Karpas-422 (cell line): ENCODE results near the gene KLHL4. TPM values are rescaled to one million over a fixed set of nuclear protein-coding genes. Genes with fewer than 3 reads are reported as not detected.
"Not testable (repeated sequence)": the region's sequence is repeated elsewhere in the genome, so short reads cannot be mapped to it uniquely, and the experiment has no call there.

ENCODE experiments used
- DNase-seq: peaks from one replicate; pipeline ENCODE4 v3.0.0-alpha.2; 2015
- H2AFZ ChIP-seq: fragments of 200-600 bp; sonication (generic); 2 replicates; pipeline ENCODE4 v1.6.1; 2014; ENCODE audit warnings: antibody characterized with exemption, low read length, mixed read lengths
- H3K27ac ChIP-seq: fragments of 200-600 bp; sonication (generic); 2 replicates; pipeline ENCODE4 v1.5.1; 2014; ENCODE audit warnings: mild to moderate bottlenecking, low read length, moderate library complexity
- H3K27me3 ChIP-seq: fragments of 200-600 bp; sonication (generic); 2 replicates; pipeline ENCODE4 v1.6.1; 2014; ENCODE audit warnings: low read length, mixed read lengths
- H3K36me3 ChIP-seq: fragments of 200-600 bp; sonication (generic); 2 replicates; pipeline ENCODE4 v1.6.1; 2014; ENCODE audit warnings: low read length, mixed read lengths; ENCODE audit not compliant: insufficient read depth
- H3K4me1 ChIP-seq: fragments of 200-600 bp; sonication (generic); 2 replicates; pipeline ENCODE4 v1.6.1; 2014; ENCODE audit warnings: mild to moderate bottlenecking, low read length, mixed read lengths
- H3K4me2 ChIP-seq: fragments of 200-600 bp; sonication (generic); 2 replicates; pipeline ENCODE4 v1.6.1; 2014; ENCODE audit warnings: low read length, low read depth, mild to moderate bottlenecking; ENCODE audit not compliant: poor library complexity, severe bottlenecking
- H3K4me3 ChIP-seq: fragments of 200-600 bp; sonication (generic); 2 replicates; pipeline ENCODE4 v1.5.1; 2014; ENCODE audit warnings: mild to moderate bottlenecking, antibody characterized with exemption, low read length, mixed read lengths
- H3K79me2 ChIP-seq: fragments of 200-600 bp; sonication (generic); 2 replicates; pipeline ENCODE4 v1.6.1; 2014; ENCODE audit warnings: mild to moderate bottlenecking, low read length, mixed read lengths
- H3K9ac ChIP-seq: fragments of 200-600 bp; sonication (generic); 2 replicates; pipeline ENCODE4 v1.6.0; 2014; ENCODE audit warnings: low read length
- H3K9me2 ChIP-seq: fragments of 200-600 bp; sonication (generic), shearing (Covaris generic); replicated peaks from 2 replicates; pipeline ENCODE4 v1.6.0; 2014; ENCODE audit warnings: mild to moderate bottlenecking, low read length, moderate library complexity; ENCODE audit not compliant: insufficient read depth
- H3K9me3 ChIP-seq: fragments of 300-700, 200-600 bp; sonication (generic); 2 replicates; pipeline ENCODE4 v1.6.1; 2014; ENCODE audit warnings: low read length, mixed read lengths
- H4K20me1 ChIP-seq: fragments of 200-600 bp; sonication (generic); 2 replicates; pipeline ENCODE4 v1.6.1; 2014; ENCODE audit warnings: mild to moderate bottlenecking, antibody characterized with exemption, low read length, low read depth; ENCODE audit not compliant: insufficient read depth
- total RNA-seq: library from RNA; depleted of rRNA; stranded (reverse); fragments of >200 nt; shearing (Covaris generic); gene quantifications from 2 replicates; pipeline ENCODE4 v1.2.3, GENCODE V29; 2014; ENCODE audit warnings: low replicate concordance; rRNA removed

The KLHL4 gene
- not detected in 2 replicates for total RNA-seq

GRCh38 chrX:87517571-87518141, at the start of gene KLHL4:
Gene KLHL4, plus strand, starts transcription at chrX:87517802. Its CDS starts 92 bp downstream, at chrX:87517894.
- Histone ChIP-seq H3K9ac (no peak within 1 kb of the TSS), H3K79me2 (no peaks in the 10 kb centered on the region), H3K4me3 (no peak within 1 kb of the TSS), H3K4me2 (no peak within 1 kb of the TSS), H3K27me3 (no peaks in the 10 kb centered on the region), H4K20me1 (no peaks in the 10 kb centered on the region), H3K27ac (no peak within 1 kb of the TSS), H3K9me2 (no peaks in the 10 kb centered on the region), H3K36me3 (no peaks in the 10 kb centered on the region), H2AFZ (no peak within 1 kb of the TSS), H3K9me3 (peaks cover under 1% of the 10 kb centered on the region; the same call in 1 of the 2 replicates), H3K4me1 (no peaks in the 10 kb centered on the region)
- DNase-seq: no peak

- DNase-seq: no peak
- no peak overlapping the region for H3K4me3 ChIP-seq
- H3K4me1 ChIP-seq: no peaks in the 10 kb centered on the region
- no peaks in the 10 kb centered on the region for H4K20me1 ChIP-seq
- no peak overlapping the region for H3K9ac ChIP-seq
- H3K36me3 ChIP-seq: no peaks in the 10 kb centered on the region
- H3K79me2 ChIP-seq: no peaks in the 10 kb centered on the region
- no peaks in the 10 kb centered on the region for H3K27me3 ChIP-seq
- no peak overlapping the region for H3K27ac ChIP-seq
- H2AFZ ChIP-seq: no peak overlapping the region
- no peak overlapping the region for H3K4me2 ChIP-seq
- H3K9me3 ChIP-seq: peaks cover 19% of the 10 kb centered on the region
- H3K9me2 ChIP-seq: no peaks in the 10 kb centered on the region
Observed at GRCh38 chrX:87468941-87469340, 48.7 kb upstream of the KLHL4 start.

GRCh38 chrX:87475793-87476192, 41.8 kb upstream of the KLHL4 start:
- no peaks in the 10 kb centered on the region for H4K20me1 ChIP-seq

GRCh38 chrX:87478703-87479102, 38.9 kb upstream of the KLHL4 start:
- H3K4me3 ChIP-seq, H3K79me2 ChIP-seq, H3K4me1 ChIP-seq, H3K9me2 ChIP-seq, H2AFZ ChIP-seq, H3K27me3 ChIP-seq, H3K4me2 ChIP-seq, H3K27ac ChIP-seq, H4K20me1 ChIP-seq, DNase-seq, H3K9ac ChIP-seq, H3K36me3 ChIP-seq: not testable (repeated sequence)
- peaks cover 15% of the 10 kb centered on the region for H3K9me3 ChIP-seq

More at GRCh38 chrX:87475793-87476192, 41.8 kb upstream of the KLHL4 start:
- no peaks in the 10 kb centered on the region for H3K27me3 ChIP-seq
- H3K9me3 ChIP-seq: peaks cover 11% of the 10 kb centered on the region
- no peak overlapping the region for H3K4me2 ChIP-seq
- no peak for DNase-seq
- H2AFZ ChIP-seq: no peak overlapping the region
- H3K79me2 ChIP-seq: no peaks in the 10 kb centered on the region
- no peak overlapping the region for H3K4me3 ChIP-seq
- no peaks in the 10 kb centered on the region for H3K9me2 ChIP-seq
- no peaks in the 10 kb centered on the region for H3K4me1 ChIP-seq
- no peak overlapping the region for H3K27ac ChIP-seq
- H3K9ac ChIP-seq: no peak overlapping the region
- H3K36me3 ChIP-seq: no peaks in the 10 kb centered on the region

GRCh38 chrX:87489071-87489470, 28.5 kb upstream of the KLHL4 start:
- Histone ChIP-seq H3K79me2 (no peaks in the 10 kb centered on the region), H3K36me3 (no peaks in the 10 kb centered on the region), H3K27me3 (no peaks in the 10 kb centered on the region), H3K9me2 (no peaks in the 10 kb centered on the region), H4K20me1 (no peaks in the 10 kb centered on the region), H3K9ac (no peak overlapping the region), H3K27ac (no peak overlapping the region), H3K4me2 (no peak overlapping the region), H3K4me1 (no peaks in the 10 kb centered on the region), H3K4me3 (no peak overlapping the region), H2AFZ (no peak overlapping the region), H3K9me3 (peaks cover 5% of the 10 kb centered on the region; the same call in 1 of the 2 replicates)
- DNase-seq: no peak

GRCh38 chrX:87515836-87516235, 1.8 kb upstream of the KLHL4 start:
- H3K79me2 ChIP-seq: no peaks in the 10 kb centered on the region
- no peaks in the 10 kb centered on the region for H4K20me1 ChIP-seq
- no peaks in the 10 kb centered on the region for H3K4me1 ChIP-seq
- no peak overlapping the region for H3K4me2 ChIP-seq
- H2AFZ ChIP-seq: no peak overlapping the region
- H3K27ac ChIP-seq: no peak overlapping the region
- no peak overlapping the region for H3K9ac ChIP-seq
- no peaks in the 10 kb centered on the region for H3K36me3 ChIP-seq
- H3K9me2 ChIP-seq: no peaks in the 10 kb centered on the region
- H3K4me3 ChIP-seq: no peak overlapping the region
- H3K27me3 ChIP-seq: no peaks in the 10 kb centered on the region
- no peak for DNase-seq
- H3K9me3 ChIP-seq: peaks cover 4% of the 10 kb centered on the region; the same call in 1 of the 2 replicates

GRCh38 chrX:87516717-87517121, 883 bp upstream of the KLHL4 start:
- H3K79me2 ChIP-seq: no peaks in the 10 kb centered on the region
- H2AFZ ChIP-seq: no peak overlapping the region
- no peaks in the 10 kb centered on the region for H4K20me1 ChIP-seq
- peaks cover 4% of the 10 kb centered on the region; the same call in 1 of the 2 replicates for H3K9me3 ChIP-seq
- H3K36me3 ChIP-seq: no peaks in the 10 kb centered on the region
- no peaks in the 10 kb centered on the region for H3K9me2 ChIP-seq
- no peaks in the 10 kb centered on the region for H3K4me1 ChIP-seq
- no peak overlapping the region for H3K9ac ChIP-seq
- no peak overlapping the region for H3K4me3 ChIP-seq
- H3K27ac ChIP-seq: no peak overlapping the region
- H3K4me2 ChIP-seq: no peak overlapping the region
- no peaks in the 10 kb centered on the region for H3K27me3 ChIP-seq
- no peak for DNase-seq

GRCh38 chrX:87518504-87518903, 902 bp downstream of the KLHL4 start:
- Histone ChIP-seq H2AFZ (no peak overlapping the region), H3K4me2 (no peak overlapping the region), H3K79me2 (no peaks in the 10 kb centered on the region), H3K27ac (no peak overlapping the region), H3K9me2 (no peaks in the 10 kb centered on the region), H3K4me1 (no peaks in the 10 kb centered on the region), H3K9ac (no peak overlapping the region), H4K20me1 (no peaks in the 10 kb centered on the region), H3K36me3 (no peaks in the 10 kb centered on the region), H3K4me3 (no peak overlapping the region), H3K9me3 (peaks cover 5% of the 10 kb centered on the region; the same call in 1 of the 2 replicates), H3K27me3 (no peaks in the 10 kb centered on the region)
- DNase-seq: no peak
